Peyer's patch (tissue), 4 donors: ENCODE data around the gene FLT3. TPM values are rescaled to one million over a fixed set of nuclear protein-coding genes. Genes with fewer than 3 reads are reported as not detected.

Experiments
- DNase-seq, 3 donors: peaks; one replicate each; pipeline ENCODE4 v3.0.0-alpha.2; 2017 to 2019
- H3K27ac ChIP-seq, 4 donors: fragments of 200-600 bp; sonication (generic); one replicate each; pipeline ENCODE4 v1.5.1; 2016 to 2019
- H3K27me3 ChIP-seq, 2 donors: fragments of 200-600 bp; sonication (generic); one replicate each; pipeline ENCODE4 v1.5.1; 2019
- H3K36me3 ChIP-seq, 3 donors: fragments of 200-600 bp; sonication (generic); one replicate each; pipeline ENCODE4 v1.5.1; 2016 to 2019
- H3K4me1 ChIP-seq, 4 donors: fragments of 200-600 bp; sonication (generic); one replicate each; pipeline ENCODE4 v1.5.1; 2016 to 2019
- H3K4me3 ChIP-seq, 4 donors: fragments of 200-600 bp; sonication (generic); 1 replicate in 3 of 4; 2 replicates in 1 of 4; pipeline ENCODE4 v1.5.1; 2016 to 2019; ENCODE audit warnings: mild to moderate bottlenecking in 1 of 4
- H3K9me3 ChIP-seq, 4 donors: fragments of 200-600 bp; sonication (generic); one replicate each; pipeline ENCODE4 v1.5.1; 2016 to 2019; ENCODE audit warnings: mild to moderate bottlenecking in 1 of 4
- CTCF ChIP-seq, 6 experiments: fragments of 450-650 bp in 4 of 6; fragments of 200-600 bp in 2 of 6; sonication (generic) in 1 of 6; IDR thresholded peaks; one replicate each; pipeline ENCODE4 v1.5.1; 2017 to 2019; ENCODE audit warnings: antibody characterized with exemption in 6 of 6, mild to moderate bottlenecking in 3 of 6, moderate library complexity in 1 of 6
- POLR2A ChIP-seq, 2 donors: fragments of 450-650 bp; IDR thresholded peaks; one replicate each; pipeline ENCODE4 v1.5.1; 2017; ENCODE audit warnings: antibody characterized with exemption in 2 of 2, mild to moderate bottlenecking in 2 of 2, moderate library complexity in 2 of 2
- total RNA-seq, 4 donors: library from RNA; depleted of rRNA; stranded (reverse); fragments of >200 nt; gene quantifications; one replicate each; pipeline ENCODE4 v1.1.0, GENCODE V29; 2016

Gene FLT3
- total RNA-seq, 4 donors from 2014 or later, result 0.38 to 10.7 (median 0.67) TPM; not detected in 1

- peak in 1 of 3 donors; percentile 32 for DNase-seq
- peak overlapping the region in 3 of 4 donors; percentile 17 to 89 (median 68) for H3K27ac ChIP-seq
- H3K4me3 ChIP-seq, result no peak overlapping the region
- TF ChIP-seq CTCF (IDR thresholded peaks at IDR 0.05) (no peak), POLR2A (IDR thresholded peaks at IDR 0.05) (no peak)
- H3K27me3 ChIP-seq, result no peaks in the 10 kb centered on the region
- no peaks in the 10 kb centered on the region for H3K36me3 ChIP-seq
- H3K9me3 ChIP-seq, result no peaks in the 10 kb centered on the region
- H3K4me1 ChIP-seq, result peaks cover 0 to 39% (median 7%) of the 10 kb centered on the region in 4 donors
Observed at GRCh38 chr13:27973291-27973690, 127.1 kb downstream of the FLT3 start.

- Histone ChIP-seq H3K9me3 (no peaks in the 10 kb centered on the region), H3K4me3 (no peak overlapping the region), H3K27ac (peak overlapping the region in 3 of 4 donors; percentile 76 to 98 (median 89)), H3K4me1 (peaks cover 0 to 38% (median 5%) of the 10 kb centered on the region in 4 donors), H3K27me3 (peaks cover 0 to 2% of the 10 kb centered on the region in 2 donors), H3K36me3 (no peaks in the 10 kb centered on the region)
- peak in 2 of 3 donors; percentile 58 to 65 for DNase-seq
- peak in 1 of 2 donors; percentile 52 for TF ChIP-seq POLR2A (IDR thresholded peaks at IDR 0.05)
- no peak for TF ChIP-seq CTCF (IDR thresholded peaks at IDR 0.05)
Observed at GRCh38 chr13:27972478-27972820, 127.9 kb downstream of the FLT3 start.

GRCh38 chr13:27971776-27972477 is 128.4 kb downstream of the FLT3 start:
- H3K36me3 ChIP-seq, result peaks cover 0 to 2% (median 0%) of the 10 kb centered on the region in 3 donors
- TF ChIP-seq POLR2A (IDR thresholded peaks at IDR 0.05) (no peak), CTCF (IDR thresholded peaks at IDR 0.05) (no peak)
- H3K27ac ChIP-seq, result peak overlapping the region in 3 of 4 donors; percentile 76 to 98 (median 89)
- peak in 1 of 3 donors; percentile 52 for DNase-seq
- no peaks in the 10 kb centered on the region for H3K9me3 ChIP-seq
- peaks cover 0 to 38% (median 5%) of the 10 kb centered on the region in 4 donors for H3K4me1 ChIP-seq
- no peak overlapping the region for H3K4me3 ChIP-seq
- peaks cover 0 to 7% of the 10 kb centered on the region in 2 donors for H3K27me3 ChIP-seq

GRCh38 chr13:27971236-27971645 is 129.1 kb downstream of the FLT3 start:
- H3K36me3 ChIP-seq, result peaks cover 0 to 4% (median 0%) of the 10 kb centered on the region in 3 donors
- peaks cover 0 to 38% (median 5%) of the 10 kb centered on the region in 4 donors for H3K4me1 ChIP-seq
- no peak for TF ChIP-seq CTCF (IDR thresholded peaks at IDR 0.05)
- peak; percentile 59 to 85 for TF ChIP-seq POLR2A (IDR thresholded peaks at IDR 0.05)
- no peaks in the 10 kb centered on the region for H3K9me3 ChIP-seq
- peaks cover 0 to 9% of the 10 kb centered on the region in 2 donors for H3K27me3 ChIP-seq
- DNase-seq, result peak in 2 of 3 donors; percentile 79 to 81
- H3K27ac ChIP-seq, result peak overlapping the region in 3 of 4 donors; percentile 76 to 98 (median 89)
- H3K4me3 ChIP-seq, result peak overlapping the region in 2 of 4 donors; percentile 33 to 50

GRCh38 chr13:27970382-27971235 is 129.8 kb downstream of the FLT3 start:
- H3K9me3 ChIP-seq, result no peaks in the 10 kb centered on the region
- peak in 1 of 3 donors; percentile 67 for DNase-seq
- peaks cover 0 to 38% (median 5%) of the 10 kb centered on the region in 4 donors for H3K4me1 ChIP-seq
- peak overlapping the region in 2 of 4 donors; percentile 33 to 50 for H3K4me3 ChIP-seq
- H3K36me3 ChIP-seq, result peaks cover 0 to 4% (median 0%) of the 10 kb centered on the region in 3 donors
- no peak for TF ChIP-seq CTCF (IDR thresholded peaks at IDR 0.05)
- TF ChIP-seq POLR2A (IDR thresholded peaks at IDR 0.05), result no peak
- peak overlapping the region in 3 of 4 donors; percentile 76 to 98 (median 89) for H3K27ac ChIP-seq
- H3K27me3 ChIP-seq, result peaks cover 0 to 9% of the 10 kb centered on the region in 2 donors
